Mesothelial cell of epicardium (in vitro differentiated cells): ENCODE measurements around the gene VPS4A. TPM values are rescaled to one million over a fixed set of nuclear protein-coding genes. Genes with fewer than 3 reads are reported as not detected.
A peak's percentile ranks its signal among the peaks of the same experiment; 100 is the strongest.

Experiments used
- DNase-seq, 2 experiments: peaks; one replicate each; pipeline ENCODE4 v3.0.0; 2021; ENCODE audit warnings: low spot score in 2 of 2; ENCODE audit not compliant: unreplicated experiment in 2 of 2
- H3K27ac Mint-ChIP-seq: 2 replicates; pipeline ENCODE4 v1.8.0; 2021; ENCODE audit warnings: mixed read lengths
- H3K27me3 Mint-ChIP-seq: 2 replicates; pipeline ENCODE4 v1.8.0; 2021; ENCODE audit warnings: low read depth, mixed read lengths
- H3K36me3 Mint-ChIP-seq: 2 replicates; pipeline ENCODE4 v1.8.0; 2021; ENCODE audit warnings: mixed read lengths
- H3K4me1 Mint-ChIP-seq: 2 replicates; pipeline ENCODE4 v1.8.0; 2021; ENCODE audit warnings: mixed read lengths
- H3K4me3 Mint-ChIP-seq: 2 replicates; pipeline ENCODE4 v1.8.0; 2021; ENCODE audit warnings: mild to moderate bottlenecking, moderate library complexity, mixed read lengths
- H3K9me3 Mint-ChIP-seq: 2 replicates; pipeline ENCODE4 v1.8.0; 2021; ENCODE audit warnings: mixed read lengths
- total RNA-seq: library from RNA; stranded (reverse); gene quantifications from 3 replicates; pipeline ENCODE4 v1.2.1, GENCODE V29; 2021
- TF ChIP-seq, protein P1 (sequence below): fragments of 200-600 bp; sonication (generic); IDR thresholded peaks from one replicate; pipeline ENCODE4 v1.5.0; 2021; ENCODE audit warnings: antibody characterized with exemption; ENCODE audit not compliant: unreplicated experiment

The VPS4A gene
- total RNA-seq, 1 donor from 2014 or later, result 29.8 TPM

DNA sequence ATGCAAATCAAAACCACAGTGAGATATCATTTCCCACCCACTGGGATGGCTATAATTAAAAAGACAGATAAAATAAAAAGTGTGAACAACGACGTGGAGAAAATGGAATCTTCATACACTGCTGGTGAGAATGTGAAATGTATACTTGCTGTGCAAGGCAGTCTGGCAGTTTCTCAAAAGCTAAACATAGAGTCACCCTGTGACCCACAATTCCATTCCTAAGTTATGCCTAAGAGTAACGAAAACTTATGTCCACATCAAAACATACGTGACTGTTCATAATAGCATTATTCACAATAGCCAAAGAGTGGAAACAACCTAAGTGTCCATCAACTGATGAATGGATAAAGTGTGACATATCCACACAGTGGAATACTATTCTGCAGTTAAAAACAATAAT lies 38.1 kb upstream of the VPS4A start:
- DNase-seq, result no peak
- H3K4me3 Mint-ChIP-seq, result no peak overlapping the region

DNA sequence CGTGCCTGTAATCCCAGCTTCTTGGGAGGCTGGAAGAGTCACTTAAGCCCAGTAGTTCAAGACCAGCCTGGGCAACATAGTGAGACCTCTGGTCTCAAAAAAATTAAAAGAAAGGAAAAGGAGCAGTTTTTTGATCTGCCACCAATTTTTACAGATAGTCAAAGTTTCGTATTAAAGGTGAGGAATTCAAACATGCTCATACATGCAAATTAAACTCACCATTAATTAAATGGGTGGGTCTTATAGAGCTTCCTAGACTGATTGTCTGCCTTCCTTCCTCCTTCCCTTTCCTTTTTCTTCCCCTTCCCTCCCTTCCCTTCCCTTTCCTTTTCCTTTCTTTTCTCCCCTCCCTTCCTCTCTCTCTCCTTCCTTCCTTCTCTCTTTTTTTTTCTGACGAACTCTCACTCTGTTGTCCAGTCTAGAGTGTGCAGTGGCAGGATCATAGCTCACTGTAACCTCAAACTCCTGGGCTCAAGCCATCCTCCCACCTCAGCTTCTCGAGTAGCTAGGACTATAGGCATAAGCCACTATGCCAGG lies 36.4 kb upstream of the VPS4A start:
- no peaks in the 10 kb centered on the region for H3K27me3 Mint-ChIP-seq
- peaks cover 23% of the 10 kb centered on the region for H3K36me3 Mint-ChIP-seq
- H3K4me1 Mint-ChIP-seq, result peaks cover 16% of the 10 kb centered on the region
- no peak overlapping the region for H3K27ac Mint-ChIP-seq
- TF ChIP-seq, protein P1, sequence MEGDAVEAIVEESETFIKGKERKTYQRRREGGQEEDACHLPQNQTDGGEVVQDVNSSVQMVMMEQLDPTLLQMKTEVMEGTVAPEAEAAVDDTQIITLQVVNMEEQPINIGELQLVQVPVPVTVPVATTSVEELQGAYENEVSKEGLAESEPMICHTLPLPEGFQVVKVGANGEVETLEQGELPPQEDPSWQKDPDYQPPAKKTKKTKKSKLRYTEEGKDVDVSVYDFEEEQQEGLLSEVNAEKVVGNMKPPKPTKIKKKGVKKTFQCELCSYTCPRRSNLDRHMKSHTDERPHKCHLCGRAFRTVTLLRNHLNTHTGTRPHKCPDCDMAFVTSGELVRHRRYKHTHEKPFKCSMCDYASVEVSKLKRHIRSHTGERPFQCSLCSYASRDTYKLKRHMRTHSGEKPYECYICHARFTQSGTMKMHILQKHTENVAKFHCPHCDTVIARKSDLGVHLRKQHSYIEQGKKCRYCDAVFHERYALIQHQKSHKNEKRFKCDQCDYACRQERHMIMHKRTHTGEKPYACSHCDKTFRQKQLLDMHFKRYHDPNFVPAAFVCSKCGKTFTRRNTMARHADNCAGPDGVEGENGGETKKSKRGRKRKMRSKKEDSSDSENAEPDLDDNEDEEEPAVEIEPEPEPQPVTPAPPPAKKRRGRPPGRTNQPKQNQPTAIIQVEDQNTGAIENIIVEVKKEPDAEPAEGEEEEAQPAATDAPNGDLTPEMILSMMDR, result no peak
- no peaks in the 10 kb centered on the region for H3K9me3 Mint-ChIP-seq
- H3K4me3 Mint-ChIP-seq, result no peak overlapping the region
- no peak for DNase-seq

More for the DNA sequence above, 38.1 kb upstream of the VPS4A start:
- Mint-ChIP-seq H3K27me3 (no peaks in the 10 kb centered on the region), H3K9me3 (no peaks in the 10 kb centered on the region), H3K36me3 (peaks cover 23% of the 10 kb centered on the region), H3K4me1 (peaks cover 16% of the 10 kb centered on the region), H3K27ac (no peak overlapping the region)
- TF ChIP-seq, protein P1, result no peak

- Mint-ChIP-seq H3K9me3 (no peaks in the 10 kb centered on the region), H3K4me3 (no peak overlapping the region), H3K27me3 (no peaks in the 10 kb centered on the region), H3K4me1 (peaks cover 16% of the 10 kb centered on the region), H3K27ac (peak overlapping the region; percentile 48), H3K36me3 (peaks cover 16% of the 10 kb centered on the region)
- no peak for DNase-seq
- TF ChIP-seq, protein P1, result no peak
Measured at GRCh38 chr16:69276148-69277115, 34.7 kb upstream of the VPS4A start.

DNA sequence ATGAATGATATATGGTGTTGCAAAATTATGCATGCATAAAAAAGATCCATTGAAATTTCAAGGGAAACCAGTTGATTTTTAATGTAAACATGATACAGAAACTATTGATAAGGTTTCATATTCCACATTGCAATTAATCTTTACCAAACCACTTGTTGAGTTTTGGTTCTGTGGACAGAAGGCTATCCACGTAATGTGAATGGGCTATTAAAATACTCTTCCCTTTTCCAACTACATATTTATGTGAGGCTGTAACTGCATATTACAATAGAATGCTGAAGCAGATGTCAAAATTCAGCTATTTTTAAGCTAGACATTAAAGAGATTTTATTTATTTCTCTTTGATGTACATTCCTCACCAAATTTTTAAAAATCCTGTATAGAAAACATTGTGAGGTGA lies 33.7 kb upstream of the VPS4A start:
- DNase-seq, result no peak
- Mint-ChIP-seq H3K36me3 (peaks cover 14% of the 10 kb centered on the region), H3K4me1 (peaks cover 16% of the 10 kb centered on the region), H3K4me3 (no peak overlapping the region), H3K27ac (peak overlapping the region; percentile 6), H3K9me3 (no peaks in the 10 kb centered on the region), H3K27me3 (no peaks in the 10 kb centered on the region)
- TF ChIP-seq, protein P1, result no peak

DNA sequence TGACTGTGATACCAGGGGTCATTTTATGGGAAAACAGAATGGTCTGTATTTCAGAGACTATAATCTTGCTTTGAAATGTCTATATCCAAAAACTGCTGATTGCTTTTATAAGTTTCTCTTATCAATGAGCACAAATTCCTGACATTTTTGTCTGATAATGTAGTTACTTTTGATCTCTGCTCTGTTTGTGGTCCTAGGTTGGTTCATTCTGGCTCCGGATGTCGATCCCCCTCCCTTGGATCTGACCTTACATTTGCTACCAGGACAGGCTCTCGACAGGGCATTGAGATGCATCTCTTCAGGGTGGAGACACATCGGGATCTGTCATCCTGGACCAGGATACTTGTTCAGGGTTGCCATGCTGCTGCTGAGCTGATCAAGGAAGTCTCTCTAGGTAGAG lies 27.3 kb upstream of the VPS4A start:
- Mint-ChIP-seq H3K27me3 (no peaks in the 10 kb centered on the region), H3K4me3 (no peak overlapping the region), H3K27ac (no peak overlapping the region), H3K36me3 (peaks cover 11% of the 10 kb centered on the region), H3K9me3 (no peaks in the 10 kb centered on the region), H3K4me1 (peaks cover 2% of the 10 kb centered on the region)
- TF ChIP-seq, protein P1, result no peak
- no peak for DNase-seq
